Tibial nerve (tissue), 3 donors: ENCODE results near the gene TP73.

Source experiments
- CTCF ChIP-seq, 5 experiments: fragments of 200-600 bp in 3 of 5; fragments of 450-650 bp in 2 of 5; sonication (generic) in 3 of 5; IDR thresholded peaks; one replicate each; pipeline ENCODE4 v1.5.1; 2016 to 2019; ENCODE audit warnings: antibody characterized with exemption in 5 of 5, mild to moderate bottlenecking in 3 of 5, moderate library complexity in 2 of 5
- POLR2A ChIP-seq, 2 donors: fragments of 450-650 bp; IDR thresholded peaks; one replicate each; pipeline ENCODE4 v1.6.1; 2017; ENCODE audit warnings: antibody characterized with exemption in 2 of 2, mild to moderate bottlenecking in 2 of 2, moderate library complexity in 2 of 2

- TF ChIP-seq CTCF (IDR thresholded peaks at IDR 0.05) (no peak), POLR2A (IDR thresholded peaks at IDR 0.05) (no peak)
These were observed 83.4 kb downstream of the TP73 start for GRCh38 chr1:3735688-3736087.
